Osteoblast (primary cell): ENCODE measurements around the gene MADD. TPM values are rescaled to one million over a fixed set of nuclear protein-coding genes. Genes with fewer than 3 reads are reported as not detected.
A peak's percentile ranks its signal among the peaks of the same experiment; 100 is the strongest.

ENCODE experiments used
- DNase-seq: peaks from one replicate; pipeline ENCODE4 v3.0.0; 2011; ENCODE audit warnings: low spot score, mixed read lengths; ENCODE audit not compliant: insufficient read length; ENCODE audit errors: missing footprints
- H2AFZ ChIP-seq: 2 replicates; pipeline ENCODE4 v1.6.0; 2011; ENCODE audit warnings: mild to moderate bottlenecking, low read length
- H3K27ac ChIP-seq: 2 replicates; pipeline ENCODE4 v1.5.1; 2011; ENCODE audit warnings: mild to moderate bottlenecking, low read depth, low read length, moderate library complexity
- H3K27me3 ChIP-seq: 2 replicates; pipeline ENCODE4 v1.6.0; 2012; ENCODE audit warnings: mild to moderate bottlenecking, control low read depth, inconsistent platforms, low read length, moderate library complexity; ENCODE audit not compliant: insufficient read depth
- H3K36me3 ChIP-seq: 2 replicates; pipeline ENCODE4 v1.5.1; 2011; ENCODE audit warnings: mild to moderate bottlenecking, low read length, control low read depth, moderate library complexity; ENCODE audit not compliant: insufficient read depth
- H3K4me1 ChIP-seq: 2 replicates; pipeline ENCODE4 v1.5.1; 2011; ENCODE audit warnings: mild to moderate bottlenecking, low read length, control low read depth, moderate library complexity; ENCODE audit not compliant: insufficient read depth
- H3K4me2 ChIP-seq: 2 replicates; pipeline ENCODE4 v1.6.0; 2011; ENCODE audit warnings: mild to moderate bottlenecking, low read length; ENCODE audit not compliant: insufficient read depth
- H3K4me3 ChIP-seq: fragments of 200-600 bp; sonication (generic); 3 replicates; pipeline ENCODE4 v1.5.1; 2012; ENCODE audit warnings: mild to moderate bottlenecking, low read length, inconsistent platforms; ENCODE audit not compliant: insufficient read depth
- H3K79me2 ChIP-seq: 2 replicates; pipeline ENCODE4 v1.6.0; 2012; ENCODE audit warnings: mild to moderate bottlenecking, low read length, control low read depth, inconsistent platforms; ENCODE audit not compliant: insufficient read depth
- H3K9me3 ChIP-seq: 2 replicates; pipeline ENCODE4 v1.5.1; 2011; ENCODE audit warnings: low read depth, low read length, control low read depth
- H4K20me1 ChIP-seq: 2 replicates; pipeline ENCODE4 v1.6.0; 2012; ENCODE audit warnings: mild to moderate bottlenecking, low read length, control low read depth; ENCODE audit not compliant: insufficient read depth
- total RNA-seq: library from RNA; depleted of rRNA; stranded (reverse); fragments of >200 nt; gene quantifications from 2 replicates; pipeline ENCODE4 v1.2.3, GENCODE V29; 2012
- TF ChIP-seq, protein P1 (sequence below): IDR thresholded peaks from 2 replicates; pipeline ENCODE4 v1.5.1; 2011; ENCODE audit warnings: mild to moderate bottlenecking, low read depth, low read length, moderate library complexity; ENCODE audit errors: extremely low read depth

MADD gene
- total RNA-seq, 1 donor, result 21.7 TPM

DNA sequence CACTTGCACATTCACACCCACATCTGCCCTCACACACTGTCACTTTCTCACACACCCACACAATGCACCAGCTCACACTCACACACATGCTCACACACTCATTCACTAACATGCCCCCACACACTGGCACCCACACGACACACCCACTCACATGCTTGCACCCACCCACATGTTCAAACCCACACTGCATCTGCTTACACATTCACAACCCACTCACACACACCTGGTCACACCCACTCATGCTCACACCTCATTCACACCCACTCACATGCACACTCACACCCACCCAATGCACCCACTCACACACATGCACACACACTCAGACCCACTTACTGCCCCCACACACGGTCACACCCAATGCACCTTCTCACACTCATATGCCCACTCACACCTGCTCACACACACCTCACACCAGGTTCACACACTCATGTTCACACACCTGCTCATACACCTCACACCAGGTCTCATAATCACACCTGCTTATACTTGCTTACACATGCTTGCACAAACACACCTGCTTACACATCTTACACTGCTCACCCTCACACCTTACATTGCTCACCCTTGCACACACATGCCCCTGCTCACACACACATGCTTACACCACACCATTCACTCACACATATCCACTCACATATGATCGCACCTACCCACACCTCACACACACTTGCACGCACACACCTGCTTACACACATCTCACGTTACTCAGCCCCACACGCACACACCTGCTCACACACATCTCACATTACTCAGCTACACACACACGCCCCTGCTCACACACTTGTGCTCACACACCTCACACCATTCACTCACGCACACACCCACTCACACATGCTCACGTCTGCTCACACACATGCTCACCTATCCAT lies 86.4 kb downstream of the MADD start:
- Histone ChIP-seq H3K79me2 (no peaks in the 10 kb centered on the region), H3K36me3 (no peaks in the 10 kb centered on the region), H2AFZ (no peak overlapping the region), H3K27me3 (no peaks in the 10 kb centered on the region), H3K4me2 (no peak overlapping the region), H3K4me3 (no peak overlapping the region), H3K27ac (no peak overlapping the region), H3K9me3 (no peaks in the 10 kb centered on the region), H4K20me1 (no peaks in the 10 kb centered on the region), H3K4me1 (no peaks in the 10 kb centered on the region)
- TF ChIP-seq, protein P1, sequence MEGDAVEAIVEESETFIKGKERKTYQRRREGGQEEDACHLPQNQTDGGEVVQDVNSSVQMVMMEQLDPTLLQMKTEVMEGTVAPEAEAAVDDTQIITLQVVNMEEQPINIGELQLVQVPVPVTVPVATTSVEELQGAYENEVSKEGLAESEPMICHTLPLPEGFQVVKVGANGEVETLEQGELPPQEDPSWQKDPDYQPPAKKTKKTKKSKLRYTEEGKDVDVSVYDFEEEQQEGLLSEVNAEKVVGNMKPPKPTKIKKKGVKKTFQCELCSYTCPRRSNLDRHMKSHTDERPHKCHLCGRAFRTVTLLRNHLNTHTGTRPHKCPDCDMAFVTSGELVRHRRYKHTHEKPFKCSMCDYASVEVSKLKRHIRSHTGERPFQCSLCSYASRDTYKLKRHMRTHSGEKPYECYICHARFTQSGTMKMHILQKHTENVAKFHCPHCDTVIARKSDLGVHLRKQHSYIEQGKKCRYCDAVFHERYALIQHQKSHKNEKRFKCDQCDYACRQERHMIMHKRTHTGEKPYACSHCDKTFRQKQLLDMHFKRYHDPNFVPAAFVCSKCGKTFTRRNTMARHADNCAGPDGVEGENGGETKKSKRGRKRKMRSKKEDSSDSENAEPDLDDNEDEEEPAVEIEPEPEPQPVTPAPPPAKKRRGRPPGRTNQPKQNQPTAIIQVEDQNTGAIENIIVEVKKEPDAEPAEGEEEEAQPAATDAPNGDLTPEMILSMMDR, result no peak
- peak; percentile 63 for DNase-seq

DNA sequence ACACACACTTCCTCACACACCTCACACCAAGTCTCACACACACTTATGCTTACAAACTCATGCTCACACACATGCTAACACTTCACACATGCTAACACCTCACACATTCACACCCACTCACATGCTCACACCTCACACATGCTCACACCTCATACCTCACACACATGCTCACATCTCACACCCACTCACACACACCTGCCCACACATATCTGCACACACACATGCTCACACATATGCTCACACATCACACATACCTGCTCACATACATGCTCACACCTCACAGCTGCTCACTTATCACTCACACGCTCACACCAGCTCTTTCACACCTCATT lies 87.0 kb downstream of the MADD start:
- TF ChIP-seq, protein P1, result no peak

DNA sequence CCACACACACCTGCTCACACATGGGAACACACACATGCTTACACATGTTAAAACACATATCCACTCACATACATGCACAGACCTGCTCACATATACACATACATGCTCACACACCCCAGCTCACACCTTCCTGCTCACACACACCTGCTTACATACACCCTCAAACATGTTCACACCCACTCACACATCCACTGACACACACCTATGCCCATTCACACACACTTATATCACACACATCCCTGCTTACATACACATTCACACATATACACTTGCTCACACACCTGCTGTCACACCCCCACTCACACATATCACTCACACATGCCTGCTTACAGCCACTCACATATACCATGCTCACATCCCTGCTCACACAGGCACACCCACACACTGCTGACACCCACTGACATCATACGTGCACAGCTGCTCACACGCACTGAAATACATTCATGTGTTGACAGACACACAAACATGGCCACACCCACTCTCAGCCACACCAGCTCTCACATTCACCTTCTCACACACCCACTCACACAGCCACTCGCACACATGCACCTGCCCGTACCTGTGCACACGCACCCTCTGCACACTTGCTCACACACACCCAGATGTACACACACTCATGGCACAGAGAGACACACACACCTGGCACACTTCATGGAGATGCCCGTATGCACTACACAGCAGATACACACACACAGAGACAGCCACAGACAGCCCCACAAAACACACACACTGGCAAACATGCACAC lies 88.2 kb downstream of the MADD start:
- Histone ChIP-seq H2AFZ (no peak overlapping the region), H3K4me3 (no peak overlapping the region), H3K36me3 (no peaks in the 10 kb centered on the region), H3K79me2 (no peaks in the 10 kb centered on the region), H4K20me1 (no peaks in the 10 kb centered on the region), H3K27ac (no peak overlapping the region), H3K4me2 (no peak overlapping the region), H3K9me3 (no peaks in the 10 kb centered on the region), H3K27me3 (no peaks in the 10 kb centered on the region), H3K4me1 (no peaks in the 10 kb centered on the region)
- peak; percentile 62 for DNase-seq
- TF ChIP-seq, protein P1, result no peak

More for the DNA sequence above, 87.0 kb downstream of the MADD start:
- no peaks in the 10 kb centered on the region for H3K9me3 ChIP-seq
- no peak overlapping the region for H3K4me2 ChIP-seq
- DNase-seq, result peak; percentile 72
- no peaks in the 10 kb centered on the region for H3K4me1 ChIP-seq
- H3K4me3 ChIP-seq, result no peak overlapping the region
- H3K27ac ChIP-seq, result no peak overlapping the region
- H4K20me1 ChIP-seq, result no peaks in the 10 kb centered on the region
- no peak overlapping the region for H2AFZ ChIP-seq
- no peaks in the 10 kb centered on the region for H3K36me3 ChIP-seq
- no peaks in the 10 kb centered on the region for H3K27me3 ChIP-seq
- H3K79me2 ChIP-seq, result no peaks in the 10 kb centered on the region

DNA sequence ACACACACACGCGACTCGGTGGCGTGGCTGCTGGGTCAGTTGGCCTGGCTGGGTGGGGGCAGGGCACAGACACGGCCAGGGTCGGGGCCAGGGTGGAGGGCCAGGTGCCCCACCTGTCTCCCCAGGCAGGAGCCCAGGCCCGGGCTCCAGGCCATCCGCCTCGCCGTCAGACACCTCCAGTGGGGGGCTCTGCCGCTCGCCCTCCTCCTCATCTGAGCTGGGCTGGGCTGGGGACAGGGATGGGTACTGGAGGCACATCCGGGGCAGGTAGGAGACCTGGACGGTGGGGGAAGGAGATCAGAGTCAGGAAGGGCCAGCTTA lies 88.8 kb downstream of the MADD start:
- H3K4me2 ChIP-seq, result no peak overlapping the region
- H3K27ac ChIP-seq, result no peak overlapping the region
- no peaks in the 10 kb centered on the region for H3K4me1 ChIP-seq
- no peaks in the 10 kb centered on the region for H3K27me3 ChIP-seq
- no peak overlapping the region for H3K4me3 ChIP-seq
- H4K20me1 ChIP-seq, result no peaks in the 10 kb centered on the region
- no peaks in the 10 kb centered on the region for H3K79me2 ChIP-seq
- no peak overlapping the region for H2AFZ ChIP-seq
- TF ChIP-seq, protein P1, result no peak
- H3K36me3 ChIP-seq, result no peaks in the 10 kb centered on the region
- no peak for DNase-seq
- no peaks in the 10 kb centered on the region for H3K9me3 ChIP-seq
